ENCODE results near the gene A3GALT2.

Gene A3GALT2

DNA sequence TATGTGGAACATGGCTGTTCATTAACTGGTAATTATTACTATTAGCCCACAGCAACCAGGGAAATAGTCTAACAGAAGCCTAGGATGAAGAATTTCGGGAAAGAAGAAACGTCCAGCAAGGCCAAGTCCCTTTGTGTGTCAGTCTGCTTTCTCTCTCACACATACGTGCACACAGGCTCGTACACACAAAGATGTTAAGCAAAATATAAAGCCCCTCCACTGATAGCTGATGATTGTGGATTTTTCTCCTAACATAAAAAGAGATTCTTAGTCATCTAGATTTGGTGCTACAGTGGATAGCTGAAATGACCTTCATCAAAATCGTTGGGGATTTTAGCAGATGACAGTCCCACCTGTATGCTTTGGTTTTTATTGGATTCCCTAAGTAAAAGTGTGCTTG is 42.1 kb upstream of the A3GALT2 start:
- H3K36me3 ChIP-seq (ENCODE audit: control insufficient read depth, insufficient read depth, low read length): peaks cover 39% of the 10 kb centered on the region
- no peaks in the 10 kb centered on the region for H3K9me3 ChIP-seq (ENCODE audit: control insufficient read depth, low read length)
- H3K27ac ChIP-seq (ENCODE audit: low read depth, low read length, severe bottlenecking): peak overlapping the region; percentile 90
- H3K4me1 ChIP-seq (ENCODE audit: control insufficient read depth, insufficient read depth, low read length, poor library complexity, severe bottlenecking): peaks cover 81% of the 10 kb centered on the region
- 60 to 71% methylated on average over 1 to 3 of the region's 5 CpGs for WGBS, 2 experiments (ENCODE audit: insufficient coverage in 2 of 2)
- H3K4me3 ChIP-seq (ENCODE audit: extremely low read depth, insufficient read depth, low read length, poor library complexity, severe bottlenecking): peak overlapping the region; percentile 26

DNA sequence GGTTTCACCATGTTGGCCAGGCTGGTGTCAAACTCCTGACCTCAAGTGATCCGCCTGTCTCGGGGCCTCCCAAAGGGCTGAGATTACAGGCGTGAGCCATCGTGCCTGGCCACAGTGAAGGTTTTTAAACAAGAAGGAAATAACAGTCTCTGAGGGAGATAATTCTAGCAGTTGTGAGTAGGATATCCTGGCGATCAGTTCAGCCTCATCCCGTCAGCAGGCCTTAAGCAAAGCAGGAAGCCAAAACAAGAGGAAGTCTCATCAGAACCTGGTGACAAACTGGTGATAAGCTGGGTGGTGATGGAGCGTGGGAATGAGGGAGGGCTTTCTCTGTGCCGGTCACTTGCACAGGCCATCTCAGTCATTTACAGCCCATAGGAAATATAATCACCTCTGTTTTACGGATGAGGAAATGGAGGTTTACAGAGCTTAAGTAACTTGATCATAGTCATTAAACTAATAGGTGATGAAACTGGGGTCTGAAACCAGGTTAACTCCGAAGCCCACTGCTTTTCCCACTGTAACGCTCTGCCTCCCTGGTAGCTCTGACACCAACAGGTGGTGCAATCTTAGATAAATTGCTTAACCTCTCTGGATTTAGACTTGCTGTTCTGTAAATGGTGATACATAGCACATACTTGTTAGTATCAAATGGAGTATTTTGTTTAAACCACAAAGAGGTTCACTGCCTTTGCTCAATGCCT is 40.8 kb upstream of the A3GALT2 start:
- 44 to 50% methylated on average over 6 to 8 of the region's 11 CpGs for WGBS, 2 experiments (ENCODE audit: insufficient coverage in 2 of 2)
- H3K9me3 ChIP-seq (ENCODE audit: control insufficient read depth, low read length): no peaks in the 10 kb centered on the region
- H3K4me1 ChIP-seq (ENCODE audit: control insufficient read depth, insufficient read depth, low read length, poor library complexity, severe bottlenecking): peaks cover 72% of the 10 kb centered on the region
- peaks cover 46% of the 10 kb centered on the region for H3K36me3 ChIP-seq (ENCODE audit: control insufficient read depth, insufficient read depth, low read length)
- H3K27ac ChIP-seq (ENCODE audit: low read depth, low read length, severe bottlenecking): peak overlapping the region; percentile 90
- no peak overlapping the region for H3K4me3 ChIP-seq (ENCODE audit: extremely low read depth, insufficient read depth, low read length, poor library complexity, severe bottlenecking)

DNA sequence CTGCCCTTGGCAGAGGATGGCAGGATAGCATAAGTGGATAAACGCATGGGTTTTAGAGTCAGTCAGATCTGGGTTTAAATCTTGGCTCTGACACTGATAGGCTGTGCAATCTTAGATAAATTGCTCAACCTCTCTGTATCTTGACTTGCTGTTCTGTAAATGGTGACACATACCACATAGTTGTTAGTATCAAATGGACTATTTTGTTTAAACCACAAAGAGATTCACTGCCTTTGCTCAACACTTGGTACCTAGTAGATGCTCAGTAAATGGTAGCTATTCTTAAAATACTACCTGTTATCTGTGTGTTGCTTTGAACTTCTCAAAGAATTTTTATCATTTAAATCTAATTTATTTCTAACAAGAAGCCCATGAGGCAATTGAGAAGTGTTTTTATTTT is 39.5 kb upstream of the A3GALT2 start:
- 100% methylated on average over 1 of the region's 1 CpG for WGBS, 2 experiments (ENCODE audit: insufficient coverage in 2 of 2)
- Histone ChIP-seq H3K4me3 (ENCODE audit: extremely low read depth, insufficient read depth, low read length, poor library complexity, severe bottlenecking) (no peak overlapping the region), H3K27ac (ENCODE audit: low read depth, low read length, severe bottlenecking) (no peak overlapping the region), H3K36me3 (ENCODE audit: control insufficient read depth, insufficient read depth, low read length) (peaks cover 40% of the 10 kb centered on the region), H3K9me3 (ENCODE audit: control insufficient read depth, low read length) (no peaks in the 10 kb centered on the region), H3K4me1 (ENCODE audit: control insufficient read depth, insufficient read depth, low read length, poor library complexity, severe bottlenecking) (peaks cover 62% of the 10 kb centered on the region)

DNA sequence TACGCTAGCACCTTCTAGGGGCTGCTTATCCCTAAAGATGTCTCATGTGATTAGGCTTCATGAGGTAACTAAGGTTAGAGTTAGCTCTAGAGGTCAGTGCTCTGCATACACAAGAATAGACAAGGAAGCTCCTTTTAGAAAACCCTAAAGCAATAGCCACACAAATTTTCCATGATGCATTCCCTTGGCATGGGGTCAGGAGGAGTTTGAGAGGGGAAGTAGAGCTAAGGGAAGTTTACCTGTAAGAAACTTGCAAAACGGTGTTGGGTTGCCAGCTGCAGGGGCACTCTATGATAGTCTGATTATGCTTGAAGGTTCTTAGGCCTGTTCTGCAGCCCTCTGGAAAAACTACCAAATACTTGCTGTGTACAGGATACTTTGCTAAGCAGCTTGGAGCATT is 39.0 kb upstream of the A3GALT2 start:
- no peak overlapping the region for H3K27ac ChIP-seq (ENCODE audit: low read depth, low read length, severe bottlenecking)
- H3K9me3 ChIP-seq (ENCODE audit: control insufficient read depth, low read length): no peaks in the 10 kb centered on the region
- H3K4me3 ChIP-seq (ENCODE audit: extremely low read depth, insufficient read depth, low read length, poor library complexity, severe bottlenecking): no peak overlapping the region
- 94% methylated on average over 2 of the region's 2 CpGs for WGBS, 2 experiments (ENCODE audit: insufficient coverage in 2 of 2)
- H3K4me1 ChIP-seq (ENCODE audit: control insufficient read depth, insufficient read depth, low read length, poor library complexity, severe bottlenecking): peaks cover 58% of the 10 kb centered on the region
- peaks cover 40% of the 10 kb centered on the region for H3K36me3 ChIP-seq (ENCODE audit: control insufficient read depth, insufficient read depth, low read length)

DNA sequence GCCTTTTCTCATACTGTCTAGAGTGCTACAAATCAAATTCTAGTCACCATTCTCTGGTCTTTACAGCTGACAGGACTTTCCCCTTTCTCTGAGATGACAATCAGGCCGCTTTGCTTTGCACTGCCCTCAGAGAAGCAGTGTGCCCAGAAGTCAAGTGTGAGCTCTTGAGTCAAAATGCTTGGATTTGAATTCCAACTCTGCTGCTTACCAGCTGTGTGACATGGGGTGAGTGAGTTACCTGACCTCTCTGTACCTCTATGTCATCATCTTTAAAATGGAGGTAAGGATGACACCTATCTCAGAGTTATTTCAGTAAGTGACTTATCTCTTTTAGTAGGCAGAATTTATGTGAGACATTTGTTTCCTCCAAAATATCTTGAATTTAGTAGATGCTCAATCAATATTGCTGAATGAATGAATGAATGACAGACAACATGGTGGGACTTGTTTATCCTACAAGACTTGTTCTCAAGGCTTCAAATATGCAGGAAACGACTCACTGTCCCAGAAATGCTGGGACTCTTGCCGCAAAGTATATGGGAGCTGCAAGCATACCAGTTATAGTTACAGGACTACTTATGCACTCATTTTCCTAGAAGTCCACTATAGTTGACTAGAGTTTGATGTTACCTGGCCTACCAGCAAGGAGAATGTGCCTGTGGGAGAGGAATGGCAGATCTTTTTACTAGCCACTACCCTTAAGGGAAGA is 38.1 kb upstream of the A3GALT2 start:
- Histone ChIP-seq H3K36me3 (ENCODE audit: control insufficient read depth, insufficient read depth, low read length) (peaks cover 47% of the 10 kb centered on the region), H3K4me1 (ENCODE audit: control insufficient read depth, insufficient read depth, low read length, poor library complexity, severe bottlenecking) (peaks cover 50% of the 10 kb centered on the region), H3K27ac (ENCODE audit: low read depth, low read length, severe bottlenecking) (peak overlapping the region; percentile 34), H3K9me3 (ENCODE audit: control insufficient read depth, low read length) (no peaks in the 10 kb centered on the region), H3K4me3 (ENCODE audit: extremely low read depth, insufficient read depth, low read length, poor library complexity, severe bottlenecking) (no peak overlapping the region)
- 92 to 100% methylated on average over 2 to 3 of the region's 3 CpGs for WGBS, 2 experiments (ENCODE audit: insufficient coverage in 2 of 2)

DNA sequence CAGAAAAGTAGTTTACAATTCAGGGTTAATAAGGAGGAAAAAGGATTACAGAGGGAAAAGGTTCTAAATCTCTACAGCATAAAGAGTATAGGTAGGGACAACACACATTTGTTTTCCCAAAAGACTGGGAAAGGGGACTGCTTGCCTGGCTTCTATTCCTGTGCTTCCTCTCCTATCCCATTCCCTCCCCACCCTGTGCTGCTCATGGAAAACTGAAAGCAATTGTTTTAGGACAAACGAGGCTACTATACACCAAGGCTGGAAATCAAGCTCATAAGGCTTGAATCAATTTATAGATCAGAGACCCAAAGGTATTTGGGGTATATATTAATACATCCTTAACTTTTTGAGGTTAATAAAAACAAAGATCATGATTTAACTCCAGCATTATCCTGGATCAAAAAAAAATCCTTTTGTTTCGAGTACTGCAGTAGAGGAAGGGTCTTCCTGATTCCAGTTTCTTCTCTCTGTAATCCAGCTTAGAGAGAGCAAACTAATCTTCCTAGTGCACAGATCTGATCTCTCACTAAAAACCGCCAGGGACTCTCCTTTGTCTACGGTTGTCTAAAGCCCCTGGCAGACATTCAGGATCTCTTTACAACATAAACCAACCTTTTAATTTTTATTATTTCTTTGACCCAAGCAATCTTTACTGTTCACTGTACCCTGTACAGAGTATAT is 37.4 kb upstream of the A3GALT2 start:
- no peak overlapping the region for H3K27ac ChIP-seq (ENCODE audit: low read depth, low read length, severe bottlenecking)
- H3K4me1 ChIP-seq (ENCODE audit: control insufficient read depth, insufficient read depth, low read length, poor library complexity, severe bottlenecking): peaks cover 44% of the 10 kb centered on the region
- H3K4me3 ChIP-seq (ENCODE audit: extremely low read depth, insufficient read depth, low read length, poor library complexity, severe bottlenecking): no peak overlapping the region
- peaks cover 50% of the 10 kb centered on the region for H3K36me3 ChIP-seq (ENCODE audit: control insufficient read depth, insufficient read depth, low read length)
- no peaks in the 10 kb centered on the region for H3K9me3 ChIP-seq (ENCODE audit: control insufficient read depth, low read length)
- WGBS, 2 experiments (ENCODE audit: insufficient coverage in 2 of 2): 89 to 96% methylated on average over 3 of the region's 4 CpGs

DNA sequence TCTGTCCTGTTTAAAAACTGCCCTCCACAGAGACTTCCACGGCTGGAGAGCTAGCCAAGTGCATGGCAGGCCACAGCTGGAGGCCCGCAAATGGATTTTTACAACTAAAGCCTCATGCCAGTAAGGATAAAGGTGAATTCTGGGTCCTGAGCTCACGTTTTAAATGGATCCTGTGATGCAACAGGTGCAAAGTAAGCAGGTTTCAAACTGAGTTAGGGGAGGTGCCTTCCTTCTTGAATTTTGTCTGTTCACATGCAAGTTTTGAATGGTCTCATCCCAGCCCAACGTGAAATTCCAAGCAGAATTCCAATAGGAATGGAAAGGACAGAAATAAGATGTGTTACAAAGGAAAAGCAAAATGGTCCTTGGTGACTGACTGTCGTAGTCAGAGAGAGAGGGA is 36.2 kb upstream of the A3GALT2 start:
- no peaks in the 10 kb centered on the region for H3K9me3 ChIP-seq (ENCODE audit: control insufficient read depth, low read length)
- H3K4me1 ChIP-seq (ENCODE audit: control insufficient read depth, insufficient read depth, low read length, poor library complexity, severe bottlenecking): peaks cover 33% of the 10 kb centered on the region
- no peak overlapping the region for H3K4me3 ChIP-seq (ENCODE audit: extremely low read depth, insufficient read depth, low read length, poor library complexity, severe bottlenecking)
- no peak overlapping the region for H3K27ac ChIP-seq (ENCODE audit: low read depth, low read length, severe bottlenecking)
- WGBS, 2 experiments (ENCODE audit: insufficient coverage in 2 of 2): 91 to 98% methylated on average over 5 of the region's 5 CpGs
- H3K36me3 ChIP-seq (ENCODE audit: control insufficient read depth, insufficient read depth, low read length): peaks cover 52% of the 10 kb centered on the region

DNA sequence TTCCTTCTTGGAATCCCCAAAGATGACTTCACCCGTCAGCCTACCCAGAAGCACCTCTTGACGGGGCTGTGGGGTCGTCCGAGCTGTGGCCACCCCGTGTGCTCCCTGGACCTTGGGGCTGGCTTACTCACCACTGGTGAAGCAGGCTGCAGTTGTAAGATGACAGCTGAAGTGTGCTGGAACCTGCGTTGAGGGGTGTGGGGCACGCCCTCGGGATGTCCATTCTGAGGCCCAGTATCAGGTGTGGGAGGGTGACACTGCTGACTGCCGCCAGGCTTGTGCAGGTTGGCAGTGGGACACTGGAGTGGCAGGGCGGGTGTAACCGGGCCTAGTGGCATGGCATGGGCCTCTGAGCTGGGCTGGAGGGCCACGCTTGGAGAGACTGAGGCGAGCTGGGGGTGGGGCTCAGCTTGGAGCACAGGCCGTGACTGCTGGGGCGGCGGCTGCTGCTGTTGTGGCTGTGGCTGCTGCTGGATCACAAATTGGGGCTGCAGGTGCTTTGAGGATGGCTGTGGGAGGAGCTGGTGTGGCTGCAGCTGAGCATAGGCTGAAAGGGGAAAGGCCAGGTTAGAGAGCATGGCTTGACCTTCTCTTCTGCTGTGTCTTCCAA is 33.9 kb upstream of the A3GALT2 start:
- Histone ChIP-seq H3K4me3 (ENCODE audit: extremely low read depth, insufficient read depth, low read length, poor library complexity, severe bottlenecking) (no peak overlapping the region), H3K36me3 (ENCODE audit: control insufficient read depth, insufficient read depth, low read length) (peaks cover 54% of the 10 kb centered on the region), H3K9me3 (ENCODE audit: control insufficient read depth, low read length) (no peaks in the 10 kb centered on the region), H3K27ac (ENCODE audit: low read depth, low read length, severe bottlenecking) (no peak overlapping the region), H3K4me1 (ENCODE audit: control insufficient read depth, insufficient read depth, low read length, poor library complexity, severe bottlenecking) (peaks cover 28% of the 10 kb centered on the region)
- WGBS, 2 experiments (ENCODE audit: insufficient coverage in 2 of 2): 93 to 95% methylated on average over 12 of the region's 16 CpGs

DNA sequence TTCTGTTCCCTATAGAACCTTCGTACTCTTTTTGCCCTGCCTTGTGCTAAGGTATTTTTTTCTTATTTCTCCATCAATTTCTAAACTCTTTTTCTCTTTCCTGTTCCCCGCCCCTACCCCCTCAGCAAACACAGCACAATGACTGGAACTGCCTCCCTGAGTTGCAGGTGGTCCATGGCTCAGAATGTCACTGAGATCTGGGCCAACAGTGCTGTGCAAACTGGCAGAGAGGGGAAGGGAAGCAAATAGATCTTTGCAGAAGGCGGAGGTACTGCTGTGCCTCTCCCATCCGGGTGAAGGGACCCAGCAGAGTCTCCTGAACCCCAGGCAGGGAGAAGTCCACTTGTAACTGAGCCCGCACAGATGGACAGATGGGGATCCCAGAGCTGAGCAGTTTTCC is 32.6 kb upstream of the A3GALT2 start:
- 88 to 93% methylated on average over 4 to 5 of the region's 5 CpGs for WGBS, 2 experiments (ENCODE audit: insufficient coverage in 2 of 2)
- Histone ChIP-seq H3K27ac (ENCODE audit: low read depth, low read length, severe bottlenecking) (no peak overlapping the region), H3K36me3 (ENCODE audit: control insufficient read depth, insufficient read depth, low read length) (peaks cover 54% of the 10 kb centered on the region), H3K4me1 (ENCODE audit: control insufficient read depth, insufficient read depth, low read length, poor library complexity, severe bottlenecking) (peaks cover 15% of the 10 kb centered on the region), H3K4me3 (ENCODE audit: extremely low read depth, insufficient read depth, low read length, poor library complexity, severe bottlenecking) (no peak overlapping the region), H3K9me3 (ENCODE audit: control insufficient read depth, low read length) (no peaks in the 10 kb centered on the region)

DNA sequence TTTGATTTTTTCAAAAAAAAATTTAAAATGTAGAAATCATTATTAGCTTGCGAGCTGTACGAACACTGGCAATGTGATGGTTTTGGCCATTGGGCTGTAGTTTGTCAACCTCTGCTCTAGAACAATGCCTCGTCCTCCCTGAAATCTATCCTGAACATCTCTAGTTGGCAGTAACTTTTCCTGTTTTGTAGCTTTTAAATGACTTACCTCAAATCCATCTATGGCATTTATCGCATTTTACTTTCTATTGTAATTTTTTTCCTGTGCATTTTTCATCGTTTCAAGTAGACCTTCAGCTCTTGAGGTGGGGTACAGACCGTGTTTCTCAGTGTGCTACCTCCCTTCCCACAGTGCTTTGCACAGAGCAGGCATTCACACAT is 30.4 kb upstream of the A3GALT2 start:
- H3K4me1 ChIP-seq (ENCODE audit: control insufficient read depth, insufficient read depth, low read length, poor library complexity, severe bottlenecking): peaks cover 9% of the 10 kb centered on the region
- H3K27ac ChIP-seq (ENCODE audit: low read depth, low read length, severe bottlenecking): no peak overlapping the region
- no peaks in the 10 kb centered on the region for H3K9me3 ChIP-seq (ENCODE audit: control insufficient read depth, low read length)
- no peak overlapping the region for H3K4me3 ChIP-seq (ENCODE audit: extremely low read depth, insufficient read depth, low read length, poor library complexity, severe bottlenecking)
- peaks cover 48% of the 10 kb centered on the region for H3K36me3 ChIP-seq (ENCODE audit: control insufficient read depth, insufficient read depth, low read length)
- WGBS, 2 experiments (ENCODE audit: insufficient coverage in 2 of 2): 94 to 96% methylated on average over 5 to 6 of the region's 6 CpGs
